OCI-M2 (cell line): ENCODE results near the gene IRF6.
"Not testable (repeated sequence)": the region's sequence is repeated elsewhere in the genome, so short reads cannot be mapped to it uniquely, and the experiment has no call there.

Source experiments
- DNase-seq: peaks from one replicate; lab custom pipeline; 2025; ENCODE audit not compliant: unreplicated experiment; lab: John Stamatoyannopoulos, UW

The IRF6 gene

DNA sequence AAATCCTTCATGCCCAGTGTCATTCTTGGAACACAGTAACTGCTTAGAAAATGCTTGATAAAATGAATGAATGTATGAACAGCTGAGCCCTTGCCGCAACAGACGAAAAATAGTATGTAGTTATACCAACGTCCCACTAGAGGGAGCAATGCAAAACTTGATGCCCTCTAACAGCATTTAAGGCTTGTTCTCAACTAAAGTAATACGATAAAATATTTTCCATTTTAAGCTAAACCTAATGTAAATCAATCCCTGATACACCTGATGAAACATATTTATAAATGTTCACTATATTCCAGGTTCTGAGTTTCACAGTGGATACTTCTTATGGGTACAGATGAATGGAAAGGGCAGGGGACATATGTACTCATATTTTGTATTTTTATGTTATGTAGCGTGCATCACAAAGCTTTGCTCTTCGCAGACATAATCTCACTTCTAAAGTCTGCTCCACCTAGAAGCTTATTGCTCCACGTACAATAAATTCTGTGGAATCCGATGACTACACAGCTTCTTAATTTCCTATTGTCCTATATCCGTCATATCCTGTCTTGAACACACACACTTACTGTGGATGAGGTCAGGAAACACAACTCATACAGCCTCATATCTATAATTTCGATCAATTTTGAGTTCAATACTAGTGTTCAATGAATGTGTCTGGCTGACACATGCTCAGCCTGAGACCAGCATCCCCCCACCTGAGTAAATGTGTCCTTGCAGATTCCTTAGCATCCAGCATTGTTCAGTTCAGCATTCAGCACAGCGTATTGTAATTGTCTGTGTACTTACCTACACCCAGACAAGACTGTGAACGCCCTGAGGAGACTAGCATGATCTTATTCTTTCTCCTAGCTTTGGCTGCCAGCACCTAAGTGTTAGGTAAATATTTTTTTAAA lies 17.4 kb upstream of the IRF6 start:
- DNase-seq, result no peak

DNA sequence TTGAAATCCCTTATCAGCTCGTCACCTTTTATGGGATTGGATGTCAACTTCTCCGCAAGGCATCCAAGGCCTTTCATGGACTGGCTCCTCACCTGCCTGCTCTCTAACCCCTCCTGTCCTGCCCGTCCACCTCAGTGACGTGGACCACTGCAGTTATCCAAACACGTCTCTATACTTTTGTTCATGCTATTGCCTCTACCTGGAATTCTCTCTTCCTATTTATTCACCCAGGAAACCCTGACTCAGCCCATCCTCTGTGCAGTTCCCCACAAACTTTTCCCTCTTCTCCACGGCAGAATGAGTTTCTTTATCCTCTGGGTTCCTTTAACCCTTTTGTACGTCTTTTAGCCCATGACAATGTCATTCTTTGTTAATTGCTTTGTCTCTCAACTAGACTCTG lies 16.8 kb upstream of the IRF6 start:
- no peak for DNase-seq

DNA sequence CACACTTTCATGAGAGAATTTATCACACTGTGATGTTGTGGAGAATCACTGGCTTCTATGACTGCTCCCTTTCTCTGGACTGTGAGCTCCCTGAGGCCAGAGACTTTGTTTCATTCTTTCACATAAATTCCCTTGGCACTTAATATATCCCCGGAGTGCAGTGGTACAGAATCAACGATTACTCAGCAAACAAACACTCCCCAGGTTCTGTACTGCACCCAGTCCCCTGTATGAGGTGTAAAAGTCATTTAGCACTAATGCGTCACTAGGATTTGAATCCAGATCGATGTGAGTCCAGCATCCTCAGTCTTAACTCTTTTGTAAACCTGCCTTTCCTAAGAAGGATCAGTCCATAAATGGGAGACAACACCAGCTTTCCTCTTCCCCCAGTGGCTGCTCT lies 15.0 kb upstream of the IRF6 start:
- DNase-seq, result no peak

GRCh38 chr1:209819058-209819457 lies 13.1 kb upstream of the IRF6 start:
- no peak for DNase-seq

DNA sequence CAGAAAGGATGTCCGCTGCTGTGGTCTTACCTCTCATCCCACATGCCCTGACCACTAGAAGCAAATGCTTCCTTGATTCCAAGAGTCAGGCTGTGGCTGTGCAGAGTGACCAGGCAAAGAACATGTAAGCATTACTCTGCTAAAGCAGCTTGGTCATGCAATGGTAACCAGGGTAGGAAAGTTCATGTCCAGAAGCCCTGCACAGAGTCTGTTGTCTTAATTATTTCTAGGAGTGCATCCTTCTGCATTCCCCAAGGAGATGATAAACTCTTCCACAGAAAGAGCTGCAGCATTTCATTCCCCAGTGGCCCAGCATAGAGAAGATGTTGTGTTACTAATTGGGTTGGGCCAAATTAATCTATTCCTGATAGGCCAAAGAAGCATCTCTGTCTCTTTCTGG lies 11.7 kb upstream of the IRF6 start:
- no peak for DNase-seq

DNA sequence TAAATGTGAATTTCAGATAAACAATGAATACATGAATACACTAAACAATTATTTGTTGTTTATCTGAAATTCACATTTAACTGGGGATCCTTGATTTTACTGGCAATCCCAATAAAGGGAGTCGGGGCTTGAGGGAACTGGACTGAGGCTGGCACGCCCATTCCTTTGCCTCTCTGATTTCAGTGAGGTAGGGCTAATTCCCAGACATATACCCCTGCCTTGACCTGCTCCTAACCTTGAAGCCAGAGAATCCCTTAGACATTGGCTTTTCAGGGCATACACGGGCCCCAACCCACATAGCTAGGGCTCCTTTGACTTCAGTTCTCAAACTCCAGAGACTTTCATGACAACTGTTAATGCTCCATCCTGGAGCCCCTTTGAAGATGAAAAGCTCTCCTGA lies 11.0 kb upstream of the IRF6 start:
- DNase-seq, result no peak

- no peak for DNase-seq
These were observed 10.0 kb upstream of the IRF6 start for GRCh38 chr1:209815931-209816341.

DNA sequence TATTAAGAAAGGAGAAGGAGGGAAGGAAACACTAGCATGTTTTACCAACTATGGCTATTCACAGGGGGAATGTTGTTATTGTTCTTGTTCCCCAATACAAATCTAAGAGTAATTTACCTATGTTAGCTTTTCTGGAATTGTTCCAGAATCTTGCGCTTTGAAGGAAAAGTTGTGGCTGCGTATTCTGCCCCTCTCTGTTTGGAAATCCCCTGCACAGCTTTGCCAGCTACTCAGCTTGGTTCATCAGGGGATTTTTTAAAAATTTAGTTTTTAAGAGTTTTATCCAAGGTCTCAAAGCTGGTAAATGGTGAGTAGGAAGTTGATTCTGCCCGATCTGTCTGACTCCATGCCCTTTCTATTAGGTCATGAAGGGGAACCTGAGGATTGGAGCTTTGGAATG lies 9.5 kb upstream of the IRF6 start:
- DNase-seq, result no peak

- DNase-seq, result no peak
These were observed 8.0 kb upstream of the IRF6 start for GRCh38 chr1:209813902-209814301.

- DNase-seq, result no peak
These were observed 4.8 kb upstream of the IRF6 start for GRCh38 chr1:209810783-209811182.

- no peak for DNase-seq
These were observed 3.7 kb upstream of the IRF6 start for GRCh38 chr1:209809611-209810010.

- DNase-seq, result no peak
These were observed 2.2 kb upstream of the IRF6 start for GRCh38 chr1:209808059-209808581.

- DNase-seq, result no peak
These were observed 1.6 kb upstream of the IRF6 start for GRCh38 chr1:209807509-209807908.

- no peak for DNase-seq
These were observed 581 bp downstream of the IRF6 start for GRCh38 chr1:209805341-209805781.

DNA sequence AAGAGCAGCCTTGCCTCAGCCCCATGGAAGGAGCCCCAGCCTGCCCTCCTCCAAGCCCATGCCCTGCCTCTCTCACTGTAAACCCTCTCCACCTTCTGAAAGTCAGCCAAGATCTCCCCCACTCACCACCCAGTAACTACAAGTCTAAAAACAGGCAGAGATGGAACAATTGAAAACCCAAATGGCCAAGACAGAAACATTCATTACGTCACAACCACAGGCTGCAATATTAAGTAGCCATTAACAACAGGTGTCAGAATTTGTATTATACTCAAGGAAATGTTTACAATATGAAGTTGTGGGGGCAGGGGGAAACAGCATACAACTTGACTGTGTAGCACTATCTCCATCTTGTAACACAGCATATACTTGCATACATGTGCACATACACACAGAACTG lies 2.4 kb downstream of the IRF6 start:
- no peak for DNase-seq

DNA sequence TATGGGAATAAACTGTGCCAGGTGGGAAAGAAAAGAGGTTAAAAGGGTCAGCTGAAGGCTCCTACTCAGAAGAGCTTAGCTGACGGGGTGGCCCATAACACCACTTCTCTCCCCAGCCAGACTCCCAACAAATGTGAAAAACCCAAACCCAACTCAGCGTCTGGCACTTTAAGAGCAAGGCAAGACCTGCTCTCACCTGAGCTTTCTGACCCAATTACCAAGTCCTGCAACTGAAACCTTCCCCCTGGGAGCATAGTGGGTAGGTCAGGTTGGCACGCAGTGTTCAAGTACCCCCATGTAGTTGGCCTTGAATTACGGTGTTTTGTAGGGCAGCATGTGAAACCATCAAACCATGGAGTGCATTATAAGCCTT lies 3.2 kb downstream of the IRF6 start:
- DNase-seq, result no peak

- no peak for DNase-seq
These were observed 3.7 kb downstream of the IRF6 start for GRCh38 chr1:209802117-209802779.

- DNase-seq, result no peak
These were observed 4.7 kb downstream of the IRF6 start for GRCh38 chr1:209800984-209801834.

DNA sequence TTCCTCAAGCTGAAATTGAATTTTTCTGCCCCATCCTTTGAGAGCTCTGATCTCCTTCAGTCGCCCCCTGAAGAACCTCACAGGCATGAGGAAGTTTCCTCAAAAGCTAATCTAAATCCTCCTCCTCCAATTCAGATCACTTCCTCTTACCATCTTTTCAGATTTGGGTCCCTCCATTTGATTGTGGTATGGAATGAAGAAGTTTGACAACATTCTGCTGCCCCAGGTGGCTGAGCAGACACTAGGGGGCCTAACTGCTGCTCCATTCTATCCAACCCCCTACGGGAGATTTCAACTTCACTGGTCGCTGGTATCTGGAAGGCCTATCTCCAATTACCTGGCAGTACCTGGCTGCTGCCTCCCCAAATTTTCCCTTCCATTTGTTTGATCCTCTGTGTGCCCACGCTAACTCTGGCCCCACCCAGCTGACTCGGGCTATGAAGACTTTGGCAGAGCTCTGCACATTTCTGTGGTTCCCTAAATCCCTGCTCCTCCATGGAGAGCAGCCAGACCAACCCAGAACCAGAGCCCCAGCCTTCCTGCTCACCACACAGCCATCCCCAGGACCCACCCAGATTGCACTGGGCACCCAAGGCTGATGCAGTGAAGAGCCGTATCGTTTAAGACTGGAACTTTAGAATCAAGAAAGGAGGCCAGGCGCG lies 7.8 kb downstream of the IRF6 start:
- DNase-seq, result no peak

DNA sequence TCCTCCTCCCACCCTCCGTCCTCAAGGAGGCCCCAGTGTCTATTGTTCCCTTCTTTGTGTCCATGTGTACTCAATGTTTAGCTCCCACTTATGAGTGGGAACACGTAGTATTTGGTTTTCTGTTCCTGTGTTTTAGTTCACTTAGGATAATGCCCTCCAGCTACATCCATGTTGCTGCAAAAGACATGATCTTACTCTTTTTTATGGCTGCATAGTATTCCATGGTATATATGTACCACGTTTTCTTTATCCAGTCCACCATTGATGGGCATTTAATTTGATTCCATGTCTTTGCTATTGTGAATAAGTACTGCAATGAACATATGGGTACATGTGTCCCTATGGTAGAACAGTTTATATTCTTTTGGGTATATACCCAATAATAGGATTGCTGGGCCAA lies 12.2 kb downstream of the IRF6 start:
- DNase-seq, result not testable (repeated sequence)

- no peak for DNase-seq
These were observed 14.0 kb downstream of the IRF6 start for GRCh38 chr1:209791920-209792319.
